K562 treated with DMSO at 1 percent for 12 hours (cell line): ENCODE measurements around the gene SHISA5. TPM values are rescaled to one million over a fixed set of nuclear protein-coding genes. Genes with fewer than 3 reads are reported as not detected.

Source experiments
- total RNA-seq: library from RNA; unstranded; fragments of 300-600 nt; gene quantifications from 2 replicates; pipeline ENCODE4 v1.2.3, GENCODE V29; 2022; ENCODE audit not compliant: insufficient read depth

Gene SHISA5, protein sequence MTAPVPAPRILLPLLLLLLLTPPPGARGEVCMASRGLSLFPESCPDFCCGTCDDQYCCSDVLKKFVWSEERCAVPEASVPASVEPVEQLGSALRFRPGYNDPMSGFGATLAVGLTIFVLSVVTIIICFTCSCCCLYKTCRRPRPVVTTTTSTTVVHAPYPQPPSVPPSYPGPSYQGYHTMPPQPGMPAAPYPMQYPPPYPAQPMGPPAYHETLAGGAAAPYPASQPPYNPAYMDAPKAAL
- 86.7 and 106 TPM in 2 replicates for total RNA-seq

DNA sequence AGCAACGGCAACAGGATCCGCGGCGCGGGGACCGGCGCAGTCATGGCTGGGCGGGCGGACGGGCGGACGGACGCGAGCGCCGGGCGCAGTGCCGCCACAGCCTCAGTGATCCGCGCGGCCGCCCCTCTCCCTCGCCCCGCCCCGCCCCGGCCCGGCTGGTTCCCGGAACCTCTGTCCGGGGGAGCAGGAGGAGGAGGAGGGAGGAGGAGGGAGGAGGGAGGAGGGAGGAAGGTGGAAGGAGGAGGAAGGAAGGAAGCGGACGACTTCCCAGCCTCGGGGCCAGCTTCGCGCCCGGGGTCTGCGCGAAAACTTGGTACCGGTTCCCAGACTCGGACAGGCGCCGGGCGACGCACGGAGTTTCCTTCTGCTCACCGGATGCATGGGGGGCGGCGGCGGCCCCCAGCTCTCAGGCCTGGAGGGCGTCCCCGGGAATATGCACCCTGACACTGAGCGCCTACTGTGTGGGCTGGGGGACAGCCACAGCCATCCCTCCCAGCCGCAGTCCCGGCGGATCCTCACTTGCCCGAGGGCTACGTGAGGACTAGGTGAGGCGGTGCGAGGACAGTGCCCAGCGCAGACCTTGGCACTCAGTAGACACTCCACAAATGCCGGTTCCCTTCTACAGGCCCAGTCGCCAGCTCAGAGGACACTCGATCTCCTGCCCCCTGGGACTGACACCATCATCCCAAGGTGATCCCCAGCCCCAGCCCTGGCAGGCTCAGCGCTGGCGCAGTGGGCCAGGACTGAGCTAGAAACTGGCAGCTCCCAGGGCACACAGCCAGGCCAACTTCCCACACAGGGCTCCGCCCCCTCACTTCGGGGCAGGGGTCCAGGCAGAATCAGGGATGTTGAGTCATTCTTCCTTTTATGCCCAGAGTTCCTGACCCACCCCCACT lies at the start of gene SHISA5:
Gene SHISA5 (minus strand): TSS at position 124 of the 896 bp plus-strand sequence. CDS start 80 bp downstream, at position 44.

DNA sequence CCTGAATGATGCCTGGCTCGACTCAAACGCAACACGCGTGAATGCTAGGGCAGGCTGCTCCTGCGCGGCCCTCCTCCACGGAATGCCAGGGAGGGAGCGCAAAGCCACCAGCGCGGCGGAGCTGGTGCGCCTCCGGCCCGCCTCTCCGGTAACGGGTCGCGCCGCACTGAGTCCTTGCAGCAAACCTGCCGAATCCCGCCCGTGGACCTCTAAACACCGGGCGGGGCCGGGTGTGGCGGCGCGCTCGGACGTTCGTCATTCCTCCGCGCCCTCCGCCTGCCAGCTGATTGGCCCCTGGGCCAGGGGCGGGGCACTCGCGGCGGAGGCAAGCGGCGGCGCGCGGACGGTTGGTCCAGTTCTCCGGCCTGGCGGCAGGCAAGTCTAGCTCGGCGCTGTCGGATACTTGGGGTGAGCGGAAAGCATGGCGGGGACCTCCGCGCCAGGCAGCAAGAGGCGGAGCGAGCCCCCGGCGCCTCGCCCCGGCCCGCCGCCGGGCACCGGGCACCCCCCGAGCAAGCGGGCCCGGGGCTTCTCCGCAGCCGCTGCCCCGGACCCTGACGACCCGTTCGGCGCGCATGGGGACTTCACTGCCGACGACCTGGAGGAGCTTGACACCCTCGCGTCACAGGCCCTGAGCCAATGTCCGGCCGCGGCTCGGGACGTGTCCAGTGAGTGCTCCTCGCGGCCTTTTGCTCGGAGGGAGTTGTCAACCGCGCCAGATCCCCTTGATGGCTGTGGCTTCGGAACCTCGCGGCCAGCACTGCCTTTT lies 57.4 kb downstream of the SHISA5 start, which contains the start of gene ATRIP:
Gene ATRIP (plus strand): TSS at position 313 of the 769 bp plus-strand sequence. CDS start 109 bp downstream, at position 422.

DNA sequence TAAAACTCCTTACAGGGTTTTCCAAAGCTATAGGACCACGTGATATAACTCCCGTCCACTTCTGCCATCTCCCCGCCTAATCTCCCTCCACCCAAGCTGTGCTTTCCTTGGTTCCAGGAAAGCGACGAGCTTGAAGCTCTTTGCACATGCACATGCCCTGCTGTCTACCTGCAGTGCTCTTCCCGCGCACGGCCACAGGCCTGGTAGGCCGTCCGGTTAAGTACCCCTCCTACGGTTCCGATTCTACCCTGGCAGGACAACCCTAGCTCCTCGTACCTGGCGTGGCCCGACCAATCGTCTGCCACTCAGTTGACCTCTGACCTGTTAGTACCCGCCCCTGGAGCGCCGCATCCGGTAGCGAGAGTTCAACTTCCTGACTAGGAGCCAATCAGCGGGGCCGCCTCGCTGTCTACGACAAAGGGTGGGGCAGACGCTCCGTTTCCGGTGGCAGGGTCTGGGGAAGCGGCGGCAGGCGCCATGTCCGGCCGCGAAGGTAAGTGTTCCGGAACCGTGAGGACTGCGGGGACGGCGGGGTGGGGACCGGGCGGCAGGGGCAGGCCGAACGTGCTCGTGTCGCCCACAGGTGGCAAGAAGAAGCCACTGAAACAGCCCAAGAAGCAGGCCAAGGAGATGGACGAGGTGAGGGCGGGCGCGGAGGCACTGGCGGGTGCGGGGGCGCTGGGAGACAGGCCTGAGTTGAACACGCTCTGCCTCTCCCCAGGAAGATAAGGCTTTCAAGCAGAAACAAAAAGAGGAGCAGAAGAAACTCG lies 64.0 kb downstream of the SHISA5 start, which contains the start of the genes CCDC51 and TMA7:
Gene CCDC51 (minus strand): TSS at position 300 of the 770 bp plus-strand sequence. CDS start 4,991 bp downstream, outside the sequence.
Gene TMA7 (plus strand): TSS at position 438 of the 770 bp plus-strand sequence. CDS start 40 bp downstream, at position 478.

DNA sequence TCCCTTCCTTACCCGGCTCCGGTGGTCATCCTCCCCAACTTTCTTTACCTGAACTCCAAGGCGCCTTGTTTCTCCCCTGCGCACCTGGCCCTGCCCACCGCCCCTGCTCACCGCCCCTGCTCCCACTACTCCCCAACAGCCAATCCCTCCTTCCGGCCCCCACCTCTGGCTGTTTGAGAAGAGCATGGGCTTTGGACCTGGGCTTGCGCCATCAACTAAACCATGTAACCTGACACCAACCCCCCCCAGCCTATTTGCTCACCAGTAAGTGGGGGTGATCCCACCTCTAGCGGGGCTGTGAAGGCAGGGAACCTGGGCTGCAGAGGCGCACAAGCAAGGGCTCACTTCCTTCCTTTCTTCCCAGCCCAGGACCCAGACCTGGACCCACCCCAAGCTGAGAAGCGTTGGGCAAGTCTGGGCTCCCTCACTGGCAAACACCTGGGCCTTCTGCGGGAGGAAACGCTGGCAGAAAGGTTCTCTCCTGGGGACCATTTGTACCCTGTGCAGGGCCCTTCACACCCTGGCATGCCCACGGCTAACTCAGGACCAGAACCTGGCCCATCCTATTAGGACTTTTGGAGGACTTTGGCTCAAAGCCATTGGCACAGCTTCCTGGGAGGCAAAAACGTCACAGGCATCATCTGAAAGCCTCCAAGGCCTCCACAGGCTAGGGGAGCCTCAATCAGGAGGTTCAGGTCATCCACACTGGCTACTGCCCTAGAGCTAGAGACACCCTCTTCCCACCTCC lies 73.8 kb downstream of the SHISA5 start, which contains the start of gene PLXNB1:
Gene PLXNB1 (minus strand): TSS at position 127 of the 748 bp plus-strand sequence. CDS start 5,475 bp downstream, outside the sequence.

Other genes starting within 250 kb of the SHISA5 start
- gene NME6, start 202.8 kb downstream of the SHISA5 start, total RNA-seq: 18.5 and 26.2 TPM in 2 replicates
- gene SPINK8, start 170.5 kb downstream of the SHISA5 start, total RNA-seq: not detected in 2 replicates
- gene FBXW12, start 132.0 kb downstream of the SHISA5 start, total RNA-seq: not detected in 2 replicates
- 3.1 and 19.1 TPM in 2 replicates for gene PLXNB1, start 74.1 kb downstream of the SHISA5 start, total RNA-seq
- 10.2 and 11.5 TPM in 2 replicates for gene CCDC51, start 64.1 kb downstream of the SHISA5 start, total RNA-seq
- gene TMA7, start 63.9 kb downstream of the SHISA5 start, total RNA-seq: 184 and 233 TPM in 2 replicates
- gene ATRIP, start 57.4 kb downstream of the SHISA5 start, total RNA-seq: 4.0 and 6.0 TPM in 2 replicates
- 5.8 and 9.7 TPM in 2 replicates for gene PFKFB4, start 52.6 kb upstream of the SHISA5 start, total RNA-seq
- not detected in 2 replicates for gene UCN2, start 59.6 kb upstream of the SHISA5 start, total RNA-seq
- gene COL7A1, start 91.2 kb upstream of the SHISA5 start, total RNA-seq: 3.9 and 4.3 TPM in 2 replicates
- 312 and 325 TPM in 2 replicates for gene UQCRC1, start 105.5 kb upstream of the SHISA5 start, total RNA-seq
- gene TMEM89, start 117.6 kb upstream of the SHISA5 start, total RNA-seq: not detected in 2 replicates
- gene SLC26A6, start 131.3 kb upstream of the SHISA5 start, total RNA-seq: 15.4 and 27.2 TPM in 2 replicates
- gene CELSR3, start 158.7 kb upstream of the SHISA5 start, total RNA-seq: 1.1 and 1.6 TPM in 2 replicates
- 11.4 and 21.2 TPM in 2 replicates for gene NCKIPSD, start 181.7 kb upstream of the SHISA5 start, total RNA-seq
- 48.6 and 60.0 TPM in 2 replicates for gene IP6K2, start 213.0 kb upstream of the SHISA5 start, total RNA-seq